KBM-7 (cell line): ENCODE measurements around the gene SHB.

Experiments
- DNase-seq: peaks from one replicate; pipeline ENCODE4 v3.0.0-alpha.2; 2015
- in situ Hi-C: fragments of 300-500 bp; cut with MboI; formaldehyde crosslinking; loops from 2 replicates; pipeline ENCODE4 v1.14.3; 2020; ENCODE audit warnings: low sequenced_read_pairs, low pct_unique_long_range_greater_than_20kb, mixed read lengths

SHB gene

GRCh38 chr9:37937366-37937765 is 131.7 kb downstream of the SHB start:
- no peak for DNase-seq
- in situ Hi-C loops: no loop called here

- DNase-seq: no peak
- in situ Hi-C loops: no loop called here
Observed at GRCh38 chr9:37936965-37937364, 132.1 kb downstream of the SHB start.

DNA sequence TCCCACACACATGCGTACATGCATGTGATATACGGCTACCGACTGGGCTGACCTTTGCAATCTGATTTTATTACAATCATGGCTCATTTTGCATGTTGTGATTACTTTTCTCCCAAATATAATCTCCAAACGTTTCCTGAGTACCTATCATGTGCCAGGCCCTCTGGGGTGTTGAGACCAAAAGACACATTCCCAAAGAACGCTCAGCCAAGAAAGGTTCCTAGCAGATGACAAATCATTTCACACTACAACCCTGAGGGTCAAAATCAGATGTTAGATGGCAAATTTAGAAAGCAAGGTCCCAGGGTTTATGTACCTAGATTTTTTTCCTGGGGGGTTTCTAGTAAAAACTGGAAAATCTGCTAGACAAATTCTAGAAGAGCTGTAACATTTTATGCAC is 132.7 kb downstream of the SHB start:
- in situ Hi-C loops: no loop called here
- DNase-seq: no peak

DNA sequence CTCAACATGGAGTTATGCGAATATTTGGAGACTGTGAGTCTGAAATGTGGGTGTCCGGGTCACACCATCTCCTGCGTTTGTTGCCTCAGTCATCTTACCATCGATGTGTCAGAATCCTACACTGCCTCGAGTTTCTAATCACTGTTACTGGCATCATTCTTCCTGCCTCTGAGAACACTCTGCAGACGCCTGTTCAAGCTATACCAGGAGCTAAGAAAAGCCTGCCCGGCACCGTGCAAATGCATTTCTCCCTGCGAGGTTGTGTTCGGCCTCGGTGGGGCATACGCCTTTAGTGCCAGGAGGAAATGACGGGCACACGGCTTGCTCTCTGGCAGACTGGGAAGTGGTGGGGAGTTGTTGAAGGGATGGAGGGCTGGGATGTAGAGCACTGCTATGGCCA is 133.9 kb downstream of the SHB start:
- no peak for DNase-seq
- in situ Hi-C loops: no loop called here

GRCh38 chr9:37931592-37931991 is 137.4 kb downstream of the SHB start:
- in situ Hi-C loops: no loop called here
- DNase-seq: no peak

GRCh38 chr9:37929441-37929895 is 139.6 kb downstream of the SHB start:
- no peak for DNase-seq
- in situ Hi-C loops: no loop called here

DNA sequence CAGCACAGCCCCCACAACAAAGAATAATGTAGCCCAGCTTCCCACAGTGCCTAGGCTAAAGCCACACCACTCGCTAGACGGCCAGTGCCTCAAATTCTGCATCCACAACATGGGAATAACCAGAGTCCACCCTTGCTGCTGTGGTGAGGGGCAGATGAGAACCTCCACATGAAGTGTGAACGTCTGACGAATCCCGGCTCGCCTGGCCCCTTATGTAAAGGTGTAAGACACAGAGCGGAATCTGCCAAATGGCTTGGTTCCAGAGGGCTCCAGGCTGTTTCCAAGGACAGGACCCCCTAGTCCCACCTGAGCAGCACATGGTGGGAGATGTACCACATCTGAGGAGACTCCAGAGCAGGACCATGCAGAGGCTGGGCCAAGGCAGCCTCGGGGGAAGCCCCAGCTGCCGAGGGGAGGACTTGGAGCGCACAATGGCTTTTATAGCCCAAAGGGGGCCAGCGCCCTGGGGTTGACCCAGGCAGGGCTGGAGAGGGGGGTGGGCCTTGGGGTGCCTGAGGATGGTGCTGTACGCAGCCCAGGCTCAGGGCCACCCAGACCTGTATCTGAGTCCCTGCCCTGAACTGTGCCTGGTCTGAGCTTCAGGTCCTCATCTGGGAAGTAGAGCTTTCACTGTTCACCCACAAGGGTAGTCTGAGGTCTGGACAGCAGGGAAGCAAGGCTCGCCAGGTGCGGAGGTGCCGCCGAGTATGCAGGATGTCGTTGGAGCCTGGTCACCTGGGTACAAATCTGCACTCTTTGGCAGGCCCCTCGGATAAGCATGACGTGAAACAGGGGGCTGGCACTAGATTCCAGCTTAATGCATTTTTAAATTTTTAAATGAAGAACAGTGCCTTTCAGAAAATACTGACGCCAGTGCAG is 140.2 kb downstream of the SHB start:
- in situ Hi-C loops: no loop called here
- DNase-seq: no peak

- in situ Hi-C loops: no loop called here
Observed at GRCh38 chr9:37927601-37928551, 141.2 kb downstream of the SHB start.

GRCh38 chr9:37927132-37927531 is 141.9 kb downstream of the SHB start:
- in situ Hi-C loops: no loop called here
- DNase-seq: no peak

More at GRCh38 chr9:37927601-37928551, 141.2 kb downstream of the SHB start:
- DNase-seq: no peak

- DNase-seq: no peak
Observed at GRCh38 chr9:37926737-37927118, 142.3 kb downstream of the SHB start.

DNA sequence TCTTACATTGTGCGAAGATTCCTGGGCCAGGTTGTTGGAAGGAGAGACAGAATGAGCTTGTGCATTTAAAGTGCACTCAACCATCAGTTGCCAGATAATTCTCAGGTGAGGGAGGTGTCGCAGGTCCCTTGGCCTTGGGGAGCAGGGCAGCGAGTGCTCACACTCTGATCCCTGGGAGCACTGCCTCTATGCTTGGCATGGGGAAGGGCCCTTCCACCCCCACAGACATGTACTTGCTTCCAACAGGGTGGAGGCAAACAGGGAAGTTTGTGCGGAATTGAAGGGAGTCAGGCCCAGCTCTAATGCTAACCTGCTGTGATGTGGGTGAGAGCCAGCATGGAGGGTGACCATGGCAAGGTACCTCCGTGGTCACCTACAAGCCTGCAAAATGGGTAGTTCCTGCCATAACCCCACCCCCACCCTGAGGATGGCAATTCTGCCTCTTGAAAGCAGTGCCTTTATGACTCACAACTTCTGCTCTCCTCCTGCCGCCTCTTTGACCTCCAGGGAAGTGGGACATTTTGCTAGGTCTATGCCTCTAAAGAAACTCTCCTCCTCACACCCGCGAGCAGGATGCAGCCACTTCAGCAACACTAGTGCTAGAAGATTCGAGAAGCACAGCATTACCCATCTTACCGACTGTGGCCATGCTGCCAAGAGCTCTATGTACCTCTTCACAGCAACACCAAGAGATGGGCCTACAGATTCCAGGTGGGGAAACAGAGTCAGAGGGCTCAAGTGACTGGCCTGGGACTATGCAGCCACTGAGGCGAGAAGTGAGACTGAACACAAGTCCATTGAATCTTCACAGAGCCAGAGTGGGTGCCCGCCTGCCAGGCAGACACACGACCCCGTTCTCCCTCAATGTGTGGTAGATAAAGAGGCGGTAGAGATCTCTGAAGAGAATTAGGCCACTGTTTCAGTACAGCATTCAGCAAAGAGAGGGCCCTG is 143.0 kb downstream of the SHB start:
- in situ Hi-C loops: no loop called here
- DNase-seq: no peak

More at GRCh38 chr9:37926737-37927118, 142.3 kb downstream of the SHB start:
- in situ Hi-C loops: no loop called here

- no peak for DNase-seq
- in situ Hi-C loops: no loop called here
Observed at GRCh38 chr9:37925006-37925405, 144.0 kb downstream of the SHB start.

DNA sequence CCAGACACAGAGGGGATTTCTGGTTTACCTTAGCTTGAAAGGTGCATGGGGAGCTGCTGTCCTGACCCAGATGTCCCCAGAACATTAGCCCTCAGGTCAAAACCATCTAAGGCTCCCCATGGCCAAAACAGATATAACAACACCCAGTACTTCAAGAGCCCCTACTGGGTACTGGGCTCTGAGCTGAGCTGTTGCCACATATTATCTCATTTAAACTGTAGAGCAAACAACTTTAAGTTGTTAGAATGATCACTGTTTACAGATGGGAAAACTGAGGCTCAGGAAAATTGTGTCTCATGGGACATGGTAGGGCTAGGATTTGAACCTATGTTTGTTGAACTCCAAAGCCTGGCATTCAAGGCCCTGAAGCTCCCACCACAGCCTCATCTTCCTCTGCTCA is 144.5 kb downstream of the SHB start:
- in situ Hi-C loops: loop anchor here (5.0 to 25.0 kb wide), 2 partner anchors 38 to 413 kb away; no protein-coding TSS in a partner anchor
- no peak for DNase-seq

DNA sequence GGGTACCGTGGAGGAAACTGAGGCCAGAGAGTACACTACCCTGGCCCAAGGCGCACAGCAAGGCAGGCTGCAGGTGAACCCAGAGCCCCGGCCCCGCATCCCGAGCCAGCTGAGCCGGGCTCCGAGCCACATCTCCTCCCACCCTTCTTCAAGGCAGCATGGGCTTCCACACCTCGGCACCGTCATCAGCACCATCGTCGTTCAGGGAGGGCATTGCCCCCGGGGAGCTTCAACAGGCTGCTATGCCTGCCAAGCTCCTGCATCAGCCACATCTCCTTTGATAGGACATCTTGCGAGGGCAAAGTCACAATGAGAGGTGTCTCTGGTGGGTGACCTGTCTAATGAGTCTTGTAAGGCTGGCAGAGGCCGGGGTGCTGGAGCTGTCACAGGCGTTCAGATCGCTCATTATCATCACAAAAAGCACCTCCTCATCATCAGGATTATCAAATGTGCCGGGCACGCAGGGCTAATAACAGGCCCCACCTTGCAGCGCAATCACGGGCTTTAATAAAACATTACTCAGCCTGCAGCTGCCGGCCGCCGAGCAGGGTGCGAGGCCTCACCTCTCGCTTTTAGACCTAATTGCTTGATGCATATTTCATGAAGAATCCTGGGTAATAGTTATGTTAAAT is 145.1 kb downstream of the SHB start:
- no peak for DNase-seq
- in situ Hi-C loops: loop anchor here (5.0 to 25.0 kb wide), 2 partner anchors 38 to 413 kb away; no protein-coding TSS in a partner anchor

DNA sequence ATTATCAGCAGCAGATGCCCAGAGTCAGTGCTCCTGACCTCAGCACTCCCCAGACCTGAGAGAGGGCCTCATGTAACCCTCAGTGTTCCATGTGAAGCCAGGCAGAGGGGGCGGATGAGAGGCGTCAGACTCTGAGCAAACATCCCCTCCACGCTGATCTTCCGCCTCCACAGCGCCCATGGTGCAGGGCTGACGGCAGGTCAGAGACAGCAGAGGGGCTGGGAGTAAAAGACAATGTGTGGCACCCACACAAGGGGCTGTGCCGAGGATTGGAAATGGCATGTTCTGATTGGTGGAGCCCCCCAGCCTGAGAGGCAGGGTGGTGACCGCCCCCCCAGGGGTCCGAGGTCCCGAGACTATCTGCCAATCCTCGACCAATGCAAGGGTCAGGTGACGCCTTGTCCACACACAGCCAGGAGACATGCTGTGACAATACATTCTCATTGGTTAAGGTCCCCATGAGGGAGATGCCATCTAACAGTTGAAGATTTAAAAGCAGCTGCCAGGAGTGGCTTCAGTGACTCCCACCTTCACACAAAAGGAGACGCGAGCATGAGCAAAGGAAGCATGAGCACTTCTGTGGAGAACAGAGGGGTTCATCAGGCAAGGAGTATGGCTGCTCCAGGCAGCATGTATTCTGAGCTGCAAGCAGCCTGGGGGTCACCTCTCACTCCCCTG is 145.8 kb downstream of the SHB start:
- no peak for DNase-seq
- in situ Hi-C loops: loop anchor here (5.0 to 25.0 kb wide), 2 partner anchors 39 to 414 kb away; no protein-coding TSS in a partner anchor

DNA sequence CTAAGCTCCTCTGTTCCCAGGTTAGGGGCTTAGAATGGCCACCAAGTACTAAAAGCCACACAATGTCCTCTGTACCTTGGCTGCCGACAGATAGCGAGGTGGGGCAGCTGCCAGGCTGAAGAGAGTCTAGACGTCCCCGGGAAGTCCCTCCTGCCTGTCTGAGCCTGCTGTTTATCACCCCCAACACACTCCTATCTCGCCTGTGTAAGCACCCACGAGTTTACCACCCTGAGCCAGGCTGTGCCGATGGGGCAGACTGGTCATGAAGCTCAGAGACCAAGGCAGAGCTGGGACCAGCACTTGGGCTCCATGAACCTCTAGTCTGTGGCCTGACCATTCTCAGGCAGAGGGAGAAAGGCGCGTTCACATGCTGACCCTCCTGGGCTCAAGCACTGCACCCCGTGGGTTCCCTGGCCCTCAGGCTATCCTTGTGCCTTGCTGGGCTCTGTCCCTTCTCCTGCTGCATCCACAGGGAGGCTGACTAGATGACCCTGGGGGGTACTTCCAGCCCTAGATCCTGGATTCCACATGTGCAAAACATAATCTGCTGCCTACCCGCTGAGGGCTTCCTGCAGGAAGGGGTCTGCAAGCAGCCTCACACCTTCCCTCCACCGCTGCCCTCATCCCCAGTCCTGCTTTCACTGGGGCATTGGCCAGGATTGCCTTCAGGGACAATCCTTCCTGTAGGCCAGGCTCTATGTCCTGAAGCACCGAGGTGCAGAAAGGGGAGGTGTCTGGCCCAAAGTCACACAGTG is 146.5 kb downstream of the SHB start:
- DNase-seq: no peak

More for the DNA sequence above, 146.5 kb downstream of the SHB start:
- in situ Hi-C loops: loop anchor here (5.0 to 25.0 kb wide), 2 partner anchors 40 to 415 kb away; no protein-coding TSS in a partner anchor
